GM21390 (cell line): Measurements from ENCODE around the gene BCORL1.

Source experiments
- ATAC-seq: cut with Tn5 transposase; IDR thresholded peaks from one replicate; pipeline ENCODE4 v1.9.1; 2021; ENCODE audit not compliant: unreplicated experiment

The BCORL1 gene

GRCh38 chrX:129982300-129983251, at the start of gene BCORL1:
TSS of gene BCORL1 (plus strand) at chrX:129982635. CDS start at chrX:130005232, 22,597 bp downstream.
- peak; percentile 91 for ATAC-seq

- ATAC-seq: peak; percentile 19
Measured at GRCh38 chrX:129932821-129933321, 49.6 kb upstream of the BCORL1 start.

GRCh38 chrX:129933700-129934099, 48.7 kb upstream of the BCORL1 start:
- no peak for ATAC-seq

- ATAC-seq: no peak
Measured at GRCh38 chrX:129934461-129934860, 48.0 kb upstream of the BCORL1 start.

GRCh38 chrX:129934952-129935351, 47.5 kb upstream of the BCORL1 start:
- ATAC-seq: no peak

- no peak for ATAC-seq
Measured at GRCh38 chrX:129938081-129938480, 44.4 kb upstream of the BCORL1 start.

GRCh38 chrX:129939986-129940385, 42.4 kb upstream of the BCORL1 start:
- ATAC-seq: no peak

- ATAC-seq: no peak
Measured at GRCh38 chrX:129940721-129941120, 41.7 kb upstream of the BCORL1 start.

GRCh38 chrX:129945131-129945530, 37.3 kb upstream of the BCORL1 start:
- ATAC-seq: no peak

GRCh38 chrX:129953334-129953648, 29.1 kb upstream of the BCORL1 start:
- no peak for ATAC-seq

- no peak for ATAC-seq
Measured at GRCh38 chrX:129953881-129954280, 28.6 kb upstream of the BCORL1 start.

GRCh38 chrX:129954804-129955203, 27.6 kb upstream of the BCORL1 start:
- ATAC-seq: no peak

GRCh38 chrX:129955682-129956081, 26.8 kb upstream of the BCORL1 start:
- ATAC-seq: no peak

GRCh38 chrX:129956145-129956544, 26.3 kb upstream of the BCORL1 start:
- no peak for ATAC-seq

- ATAC-seq: no peak
Measured at GRCh38 chrX:129956765-129957164, 25.7 kb upstream of the BCORL1 start.

GRCh38 chrX:129957241-129958082, 25.0 kb upstream of the BCORL1 start:
- peak; percentile 77 for ATAC-seq

GRCh38 chrX:129958083-129958465, 24.4 kb upstream of the BCORL1 start:
- ATAC-seq: no peak

GRCh38 chrX:129958814-129959492, 23.5 kb upstream of the BCORL1 start:
- ATAC-seq: no peak

- no peak for ATAC-seq
Measured at GRCh38 chrX:129959493-129959832, 23.0 kb upstream of the BCORL1 start.

GRCh38 chrX:129961180-129962083, 21.0 kb upstream of the BCORL1 start:
- peak; percentile 89 for ATAC-seq
